MM.1S (cell line): ENCODE results near the gene CCNE1.

Source experiments
- DNase-seq: peaks from one replicate; pipeline ENCODE4 v3.0.0-alpha.2; 2015
- H2AFZ ChIP-seq: fragments of 300-600 bp; sonication (generic); 2 replicates; pipeline ENCODE4 v1.6.0; 2016; ENCODE audit warnings: antibody characterized with exemption, low read length
- H3F3A ChIP-seq: fragments of 300-600 bp; sonication (generic); 2 replicates; pipeline ENCODE4 v1.6.1; 2016; ENCODE audit warnings: mild to moderate bottlenecking, antibody characterized with exemption, low read length, moderate library complexity, mixed read lengths; ENCODE audit not compliant: insufficient read depth
- H3K27ac ChIP-seq: fragments of 300-600 bp; sonication (generic); 2 replicates; pipeline ENCODE4 v1.5.1; 2016; ENCODE audit warnings: mild to moderate bottlenecking, low read length
- H3K27me3 ChIP-seq: fragments of 300-600 bp; sonication (generic); replicated peaks from 2 replicates; pipeline ENCODE4 v1.6.0; 2016; ENCODE audit warnings: low read length; ENCODE audit not compliant: insufficient read depth
- H3K36me3 ChIP-seq: fragments of 300-600 bp; sonication (generic); replicated peaks from 2 replicates; pipeline ENCODE4 v1.6.1; 2016; ENCODE audit warnings: mild to moderate bottlenecking, low read length, mixed read lengths; ENCODE audit not compliant: insufficient read depth
- H3K4me1 ChIP-seq: fragments of 300-600 bp; sonication (generic); 2 replicates; pipeline ENCODE4 v1.6.1; 2016; ENCODE audit warnings: low read length, mixed read lengths
- H3K4me2 ChIP-seq: fragments of 300-600 bp; sonication (generic); 2 replicates; pipeline ENCODE4 v1.6.0; 2016; ENCODE audit warnings: low read depth, low read length
- H3K4me3 ChIP-seq: fragments of 300-600 bp; sonication (generic); 2 replicates; pipeline ENCODE4 v1.5.1; 2016; ENCODE audit warnings: low read length, mixed read lengths
- H3K79me2 ChIP-seq: fragments of 300-600 bp; sonication (generic); 2 replicates; pipeline ENCODE4 v1.6.1; 2016; ENCODE audit warnings: mixed run types, low read length, mixed read lengths
- H3K9ac ChIP-seq: fragments of 300-600 bp; sonication (generic); 2 replicates; pipeline ENCODE4 v1.6.1; 2016; ENCODE audit warnings: low read length, mixed read lengths
- H3K9me2 ChIP-seq: fragments of 300-600 bp; sonication (generic); replicated peaks from 2 replicates; pipeline ENCODE4 v1.6.1; 2016; ENCODE audit warnings: mild to moderate bottlenecking, low read length, mixed read lengths; ENCODE audit not compliant: insufficient read depth
- H3K9me3 ChIP-seq: fragments of 300-600 bp; sonication (generic); replicated peaks from 2 replicates; pipeline ENCODE4 v1.6.1; 2016; ENCODE audit warnings: mild to moderate bottlenecking, low read length, mixed read lengths; ENCODE audit not compliant: insufficient read depth
- H4K20me1 ChIP-seq: fragments of 300-600 bp; sonication (generic); 2 replicates; pipeline ENCODE4 v1.6.1; 2016; ENCODE audit warnings: mild to moderate bottlenecking, low read length, moderate library complexity, mixed read lengths; ENCODE audit not compliant: insufficient read depth
- CTCF ChIP-seq: fragments of 300-600 bp; sonication (generic); IDR thresholded peaks from 2 replicates; pipeline ENCODE4 v1.5.1; 2016; ENCODE audit warnings: antibody characterized with exemption, low read length, mixed read lengths
- EZH2 ChIP-seq: fragments of 300-600 bp; sonication (generic); optimal IDR thresholded peaks from 2 replicates; pipeline ENCODE3; 2017; ENCODE audit warnings: low read depth, mild to moderate bottlenecking, antibody characterized with exemption, low read length, mixed read lengths
- EZH2phosphoT487 ChIP-seq: fragments of 300-600 bp; sonication (generic); IDR thresholded peaks from 2 replicates; pipeline ENCODE4 v1.6.1; 2018; ENCODE audit warnings: antibody characterized with exemption, low read length

Gene CCNE1

GRCh38 chr19:29850482-29850881 is 38.7 kb downstream of the CCNE1 start:
- Histone ChIP-seq H3K4me3 (no peak overlapping the region), H4K20me1 (no peaks in the 10 kb centered on the region), H3K27ac (no peak overlapping the region), H3K9me2 (no peaks in the 10 kb centered on the region), H3K4me1 (0 out of 2 replicates have a peak, but pooled peaks cover 4% of the 10 kb centered on the region), H3K4me2 (no peak overlapping the region), H3K27me3 (peaks cover 68% of the 10 kb centered on the region), H3K36me3 (no peaks in the 10 kb centered on the region), H3K9me3 (no peaks in the 10 kb centered on the region), H3K79me2 (no peaks in the 10 kb centered on the region), H3K9ac (no peak overlapping the region), H3F3A (peaks cover 6% of the 10 kb centered on the region), H2AFZ (no peak overlapping the region)
- no peak for DNase-seq
- TF ChIP-seq CTCF = no peak
- TF ChIP-seq EZH2 = no peak
- TF ChIP-seq EZH2phosphoT487 = no peak

GRCh38 chr19:29851769-29852521 is 40.2 kb downstream of the CCNE1 start:
- no peaks in the 10 kb centered on the region for H3F3A ChIP-seq
- peaks cover 75% of the 10 kb centered on the region for H3K27me3 ChIP-seq
- H3K9me2 ChIP-seq = no peaks in the 10 kb centered on the region
- no peak overlapping the region for H3K4me3 ChIP-seq
- no peaks in the 10 kb centered on the region for H3K79me2 ChIP-seq
- TF ChIP-seq EZH2 (no peak), CTCF (no peak), EZH2phosphoT487 (no peak)
- no peaks in the 10 kb centered on the region for H4K20me1 ChIP-seq
- no peak overlapping the region for H2AFZ ChIP-seq
- no peaks in the 10 kb centered on the region for H3K36me3 ChIP-seq
- H3K9me3 ChIP-seq = no peaks in the 10 kb centered on the region
- no peak overlapping the region for H3K4me2 ChIP-seq
- H3K27ac ChIP-seq = no peak overlapping the region
- no peak for DNase-seq
- no peak overlapping the region for H3K9ac ChIP-seq
- H3K4me1 ChIP-seq = no peaks in the 10 kb centered on the region

DNA sequence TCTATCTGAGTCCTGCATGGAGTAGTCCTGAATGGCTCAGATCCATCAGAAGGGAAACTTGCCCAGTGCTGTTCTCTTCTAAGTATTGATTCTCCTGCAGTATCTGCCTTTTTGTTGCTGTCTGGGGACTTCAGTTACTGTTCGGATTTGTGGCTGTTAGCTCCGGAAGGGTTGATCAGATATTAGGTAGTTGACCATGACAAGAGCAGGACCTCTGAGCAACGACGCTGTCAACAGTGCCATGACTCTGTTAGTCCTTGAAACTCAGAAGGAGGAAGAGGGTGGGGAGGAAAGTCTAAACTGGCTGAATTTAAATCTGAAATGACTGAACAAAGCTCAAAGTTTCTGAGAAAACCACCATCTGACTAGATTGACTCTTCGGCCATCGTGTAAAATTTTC is 42.2 kb downstream of the CCNE1 start:
- no peak overlapping the region for H3K27ac ChIP-seq
- no peaks in the 10 kb centered on the region for H3F3A ChIP-seq
- H3K9ac ChIP-seq = no peak overlapping the region
- no peaks in the 10 kb centered on the region for H3K36me3 ChIP-seq
- no peaks in the 10 kb centered on the region for H4K20me1 ChIP-seq
- H3K9me2 ChIP-seq = no peaks in the 10 kb centered on the region
- no peak overlapping the region for H3K4me3 ChIP-seq
- DNase-seq = no peak
- H3K9me3 ChIP-seq = no peaks in the 10 kb centered on the region
- no peaks in the 10 kb centered on the region for H3K4me1 ChIP-seq
- peaks cover 65% of the 10 kb centered on the region for H3K27me3 ChIP-seq
- H3K79me2 ChIP-seq = no peaks in the 10 kb centered on the region
- H3K4me2 ChIP-seq = no peak overlapping the region
- TF ChIP-seq EZH2 (no peak), EZH2phosphoT487 (no peak), CTCF (no peak)
- no peak overlapping the region for H2AFZ ChIP-seq
